ENCODE data around the gene ABCA10.

GRCh38 chr17:69267219-69267618, 38.6 kb upstream of the ABCA10 start:
- TF ChIP-seq CTCF (IDR thresholded peaks at IDR 0.05) (no peak), ZFX (IDR thresholded peaks at IDR 0.05; ENCODE audit: borderline replicate concordance) (no peak)

Data from 22Rv1 (cell line).